HL-60 (cell line): Measurements from ENCODE around the gene FAM219B.

Experiments used
- DNase-seq, 2 experiments: peaks; one replicate each; pipeline ENCODE4 v3.0.0-alpha.2; 2010 to 2020; ENCODE audit warnings: low read depth in 1 of 2, low spot score in 1 of 2
- H3K27ac ChIP-seq: fragments of 250-450 bp; sonication (Bioruptor Pico); replicated peaks from 2 replicates; pipeline ENCODE4 v1.5.1; 2020; ENCODE audit warnings: mild to moderate bottlenecking, moderate library complexity
- H3K27me3 ChIP-seq: fragments of 250-450 bp; sonication (Bioruptor Pico); 2 replicates; pipeline ENCODE4 v1.5.1; 2021; ENCODE audit warnings: mild to moderate bottlenecking, moderate library complexity; ENCODE audit not compliant: insufficient read depth, poor library complexity, severe bottlenecking
- H3K4me3 ChIP-seq: replicated peaks from 2 replicates; pipeline ENCODE4 v1.5.1; 2011; ENCODE audit warnings: mild to moderate bottlenecking, control low read depth, low read length; ENCODE audit not compliant: insufficient read depth
- CTCF ChIP-seq: IDR thresholded peaks from one replicate; pipeline ENCODE4 v1.5.1; 2011; ENCODE audit warnings: low read length, control low read depth, inconsistent platforms; ENCODE audit not compliant: insufficient read depth
- GABPA ChIP-seq: IDR thresholded peaks from 2 replicates; pipeline ENCODE4 v1.6.1; 2012; ENCODE audit warnings: low read depth
- POLR2AphosphoS5 ChIP-seq: IDR thresholded peaks from 2 replicates; pipeline ENCODE4 v1.6.1; 2012; ENCODE audit warnings: low read depth
- REST ChIP-seq: IDR thresholded peaks from 2 replicates; pipeline ENCODE4 v1.6.1; 2012; ENCODE audit warnings: low read depth; ENCODE audit not compliant: insufficient replicate concordance
- SPI1 ChIP-seq: IDR thresholded peaks from 2 replicates; pipeline ENCODE4 v1.6.1; 2012; ENCODE audit warnings: low read depth, mild to moderate bottlenecking, borderline replicate concordance

FAM219B gene

GRCh38 chr15:74855857-74856256, 50.8 kb downstream of the FAM219B start:
- DNase-seq: no peak
- no peak for TF ChIP-seq SPI1
- no peak for TF ChIP-seq GABPA
- TF ChIP-seq POLR2AphosphoS5: no peak
- no peak for TF ChIP-seq CTCF
- TF ChIP-seq REST: no peak
- no peaks in the 10 kb centered on the region for H3K27me3 ChIP-seq
- H3K4me3 ChIP-seq: no peak overlapping the region
- no peak overlapping the region for H3K27ac ChIP-seq

GRCh38 chr15:74854453-74855022, 52.1 kb downstream of the FAM219B start:
- DNase-seq: no peak
- Histone ChIP-seq H3K4me3 (no peak overlapping the region), H3K27me3 (no peaks in the 10 kb centered on the region), H3K27ac (no peak overlapping the region)
- TF ChIP-seq CTCF: no peak
- TF ChIP-seq POLR2AphosphoS5: no peak
- TF ChIP-seq GABPA: no peak
- no peak for TF ChIP-seq REST
- no peak for TF ChIP-seq SPI1

- H3K27ac ChIP-seq: no peak overlapping the region
- TF ChIP-seq GABPA: no peak
- TF ChIP-seq POLR2AphosphoS5: no peak
- TF ChIP-seq REST: no peak
- no peak for TF ChIP-seq CTCF
- TF ChIP-seq SPI1: no peak
- H3K4me3 ChIP-seq: no peak overlapping the region
- no peak for DNase-seq
- H3K27me3 ChIP-seq: no peaks in the 10 kb centered on the region
Measured at GRCh38 chr15:74851960-74852359, 54.7 kb downstream of the FAM219B start.
